Measurements from ENCODE around the gene PFN3.
"Not testable (repeated sequence)": the region's sequence is repeated elsewhere in the genome, so short reads cannot be mapped to it uniquely, and the experiment has no call there.

The PFN3 gene

GRCh38 chr5:177366528-177367322 lies 33.7 kb downstream of the PFN3 start:
- H3K36me3 ChIP-seq (ENCODE audit: control insufficient read depth in 5 of 5, insufficient read depth in 5 of 5, low read length in 5 of 5) = peaks cover 0 to 11% (median 2%) of the 10 kb centered on the region in 5 donors
- H3K9ac ChIP-seq (ENCODE audit: low read length in 5 of 5) = peak overlapping the region in 4 of 5 donors; percentile 57 to 83 (median 80)
- H3K4me1 ChIP-seq (ENCODE audit: control insufficient read depth in 5 of 5, insufficient read depth in 5 of 5, low read length in 5 of 5) = peaks cover 0 to 54% (median 39%) of the 10 kb centered on the region in 5 donors
- peak overlapping the region; percentile 46 to 74 (median 63) for H3K4me3 ChIP-seq (ENCODE audit: low read depth in 1 of 5, low read length in 5 of 5)
- no peaks in the 10 kb centered on the region for H3K27me3 ChIP-seq (ENCODE audit: control insufficient read depth in 5 of 5, insufficient read depth in 4 of 5, low read length in 5 of 5)
- peak overlapping the region; percentile 65 for H3K27ac ChIP-seq (ENCODE audit: low read depth, low read length)
- no peaks in the 10 kb centered on the region for H3K9me3 ChIP-seq (ENCODE audit: control insufficient read depth in 5 of 5, low read length in 5 of 5)

GRCh38 chr5:177365845-177366527 lies 34.5 kb downstream of the PFN3 start:
- Histone ChIP-seq H3K4me3 (ENCODE audit: low read depth in 1 of 5, low read length in 5 of 5) (peak overlapping the region in 2 of 5 donors; percentile 46 to 62), H3K27me3 (ENCODE audit: control insufficient read depth in 5 of 5, insufficient read depth in 4 of 5, low read length in 5 of 5) (no peaks in the 10 kb centered on the region), H3K4me1 (ENCODE audit: control insufficient read depth in 5 of 5, insufficient read depth in 5 of 5, low read length in 5 of 5) (peaks cover 0 to 53% (median 32%) of the 10 kb centered on the region in 5 donors), H3K9me3 (ENCODE audit: control insufficient read depth in 5 of 5, low read length in 5 of 5) (no peaks in the 10 kb centered on the region), H3K36me3 (ENCODE audit: control insufficient read depth in 5 of 5, insufficient read depth in 5 of 5, low read length in 5 of 5) (peaks cover 0 to 11% (median 2%) of the 10 kb centered on the region in 5 donors), H3K9ac (ENCODE audit: low read length in 5 of 5) (peak overlapping the region in 4 of 5 donors; percentile 57 to 83 (median 80)), H3K27ac (ENCODE audit: low read depth, low read length) (no peak overlapping the region)

GRCh38 chr5:177364159-177364962 lies 36.1 kb downstream of the PFN3 start:
- H3K9ac ChIP-seq (ENCODE audit: low read length in 5 of 5) = no peak overlapping the region
- H3K36me3 ChIP-seq (ENCODE audit: control insufficient read depth in 5 of 5, insufficient read depth in 5 of 5, low read length in 5 of 5) = peaks cover 0 to 11% (median 2%) of the 10 kb centered on the region in 5 donors
- H3K27me3 ChIP-seq (ENCODE audit: control insufficient read depth in 5 of 5, insufficient read depth in 4 of 5, low read length in 5 of 5) = peaks cover 0 to 6% (median 0%) of the 10 kb centered on the region in 5 donors
- no peaks in the 10 kb centered on the region for H3K9me3 ChIP-seq (ENCODE audit: control insufficient read depth in 5 of 5, low read length in 5 of 5)
- H3K27ac ChIP-seq (ENCODE audit: low read depth, low read length) = no peak overlapping the region
- H3K4me3 ChIP-seq (ENCODE audit: low read depth in 1 of 5, low read length in 5 of 5) = no peak overlapping the region
- peaks cover 0 to 48% (median 31%) of the 10 kb centered on the region in 5 donors for H3K4me1 ChIP-seq (ENCODE audit: control insufficient read depth in 5 of 5, insufficient read depth in 5 of 5, low read length in 5 of 5)

- Histone ChIP-seq H3K4me3 (ENCODE audit: low read depth in 1 of 5, low read length in 5 of 5) (peak overlapping the region in 3 of 5 donors; percentile 18 to 63 (median 49)), H3K27me3 (ENCODE audit: control insufficient read depth in 5 of 5, insufficient read depth in 4 of 5, low read length in 5 of 5) (peaks cover 0 to 9% (median 2%) of the 10 kb centered on the region in 5 donors), H3K27ac (ENCODE audit: low read depth, low read length) (no peak overlapping the region), H3K36me3 (ENCODE audit: control insufficient read depth in 5 of 5, insufficient read depth in 5 of 5, low read length in 5 of 5) (peaks cover 0 to 8% (median 2%) of the 10 kb centered on the region in 5 donors), H3K9me3 (ENCODE audit: control insufficient read depth in 5 of 5, low read length in 5 of 5) (no peaks in the 10 kb centered on the region), H3K4me1 (ENCODE audit: control insufficient read depth in 5 of 5, insufficient read depth in 5 of 5, low read length in 5 of 5) (peaks cover 0 to 55% (median 31%) of the 10 kb centered on the region in 5 donors), H3K9ac (ENCODE audit: low read length in 5 of 5) (no peak overlapping the region)
These were observed 36.9 kb downstream of the PFN3 start for GRCh38 chr5:177363565-177363964.

- Histone ChIP-seq H3K27me3 (ENCODE audit: control insufficient read depth in 5 of 5, insufficient read depth in 4 of 5, low read length in 5 of 5) (peaks cover 0 to 12% (median 9%) of the 10 kb centered on the region in 5 donors), H3K4me1 (ENCODE audit: control insufficient read depth in 5 of 5, insufficient read depth in 5 of 5, low read length in 5 of 5) (peaks cover 0 to 58% (median 38%) of the 10 kb centered on the region in 5 donors), H3K27ac (ENCODE audit: low read depth, low read length) (no peak overlapping the region), H3K9me3 (ENCODE audit: control insufficient read depth in 5 of 5, low read length in 5 of 5) (no peaks in the 10 kb centered on the region), H3K4me3 (ENCODE audit: low read depth in 1 of 5, low read length in 5 of 5) (peak overlapping the region; percentile 46 to 66 (median 51)), H3K36me3 (ENCODE audit: control insufficient read depth in 5 of 5, insufficient read depth in 5 of 5, low read length in 5 of 5) (peaks cover 0 to 3% (median 0%) of the 10 kb centered on the region in 5 donors), H3K9ac (ENCODE audit: low read length in 5 of 5) (peak overlapping the region in 3 of 5 donors; percentile 42 to 60 (median 56))
These were observed 37.6 kb downstream of the PFN3 start for GRCh38 chr5:177362610-177363507.

- H3K4me3 ChIP-seq (ENCODE audit: low read depth in 1 of 5, low read length in 5 of 5) = peak overlapping the region in 1 of 5 donors; percentile 63
- H3K9me3 ChIP-seq (ENCODE audit: control insufficient read depth in 5 of 5, low read length in 5 of 5) = no peaks in the 10 kb centered on the region
- H3K36me3 ChIP-seq (ENCODE audit: control insufficient read depth in 5 of 5, insufficient read depth in 5 of 5, low read length in 5 of 5) = no peaks in the 10 kb centered on the region
- H3K9ac ChIP-seq (ENCODE audit: low read length in 5 of 5) = no peak overlapping the region
- H3K4me1 ChIP-seq (ENCODE audit: control insufficient read depth in 5 of 5, insufficient read depth in 5 of 5, low read length in 5 of 5) = peaks cover 0 to 58% (median 36%) of the 10 kb centered on the region in 5 donors
- no peak overlapping the region for H3K27ac ChIP-seq (ENCODE audit: low read depth, low read length)
- peaks cover 0 to 12% (median 9%) of the 10 kb centered on the region in 5 donors for H3K27me3 ChIP-seq (ENCODE audit: control insufficient read depth in 5 of 5, insufficient read depth in 4 of 5, low read length in 5 of 5)
These were observed 38.2 kb downstream of the PFN3 start for GRCh38 chr5:177362292-177362609.

- H3K4me1 ChIP-seq (ENCODE audit: control insufficient read depth in 5 of 5, insufficient read depth in 5 of 5, low read length in 5 of 5) = peaks cover 0 to 59% (median 38%) of the 10 kb centered on the region in 5 donors
- H3K4me3 ChIP-seq (ENCODE audit: low read depth in 1 of 5, low read length in 5 of 5) = no peak overlapping the region
These were observed 38.8 kb downstream of the PFN3 start for GRCh38 chr5:177361418-177362291.

GRCh38 chr5:177360740-177361139 lies 39.7 kb downstream of the PFN3 start:
- peaks cover 0 to 58% (median 31%) of the 10 kb centered on the region in 5 donors for H3K4me1 ChIP-seq (ENCODE audit: control insufficient read depth in 5 of 5, insufficient read depth in 5 of 5, low read length in 5 of 5)
- not testable (repeated sequence) for H3K9me3 ChIP-seq (ENCODE audit: control insufficient read depth in 5 of 5, low read length in 5 of 5); H3K4me3 ChIP-seq (ENCODE audit: low read depth in 1 of 5, low read length in 5 of 5); H3K9ac ChIP-seq (ENCODE audit: low read length in 5 of 5); H3K27ac ChIP-seq (ENCODE audit: low read depth, low read length); H3K36me3 ChIP-seq (ENCODE audit: control insufficient read depth in 5 of 5, insufficient read depth in 5 of 5, low read length in 5 of 5)
- H3K27me3 ChIP-seq (ENCODE audit: control insufficient read depth in 5 of 5, insufficient read depth in 4 of 5, low read length in 5 of 5) = peaks cover 0 to 12% (median 9%) of the 10 kb centered on the region in 5 donors

More at GRCh38 chr5:177361418-177362291, 38.8 kb downstream of the PFN3 start:
- H3K9ac ChIP-seq (ENCODE audit: low read length in 5 of 5) = no peak overlapping the region
- H3K27me3 ChIP-seq (ENCODE audit: control insufficient read depth in 5 of 5, insufficient read depth in 4 of 5, low read length in 5 of 5) = peaks cover 0 to 12% (median 9%) of the 10 kb centered on the region in 5 donors
- H3K9me3 ChIP-seq (ENCODE audit: control insufficient read depth in 5 of 5, low read length in 5 of 5) = no peaks in the 10 kb centered on the region
- no peaks in the 10 kb centered on the region for H3K36me3 ChIP-seq (ENCODE audit: control insufficient read depth in 5 of 5, insufficient read depth in 5 of 5, low read length in 5 of 5)
- H3K27ac ChIP-seq (ENCODE audit: low read depth, low read length) = no peak overlapping the region
